ENCODE data around the gene ROCK2. TPM values are rescaled to one million over a fixed set of nuclear protein-coding genes. Genes with fewer than 3 reads are reported as not detected.

Gene ROCK2
- total RNA-seq, 4 donors from 2014 or later, result 90.0 to 119 (median 101) TPM

DNA sequence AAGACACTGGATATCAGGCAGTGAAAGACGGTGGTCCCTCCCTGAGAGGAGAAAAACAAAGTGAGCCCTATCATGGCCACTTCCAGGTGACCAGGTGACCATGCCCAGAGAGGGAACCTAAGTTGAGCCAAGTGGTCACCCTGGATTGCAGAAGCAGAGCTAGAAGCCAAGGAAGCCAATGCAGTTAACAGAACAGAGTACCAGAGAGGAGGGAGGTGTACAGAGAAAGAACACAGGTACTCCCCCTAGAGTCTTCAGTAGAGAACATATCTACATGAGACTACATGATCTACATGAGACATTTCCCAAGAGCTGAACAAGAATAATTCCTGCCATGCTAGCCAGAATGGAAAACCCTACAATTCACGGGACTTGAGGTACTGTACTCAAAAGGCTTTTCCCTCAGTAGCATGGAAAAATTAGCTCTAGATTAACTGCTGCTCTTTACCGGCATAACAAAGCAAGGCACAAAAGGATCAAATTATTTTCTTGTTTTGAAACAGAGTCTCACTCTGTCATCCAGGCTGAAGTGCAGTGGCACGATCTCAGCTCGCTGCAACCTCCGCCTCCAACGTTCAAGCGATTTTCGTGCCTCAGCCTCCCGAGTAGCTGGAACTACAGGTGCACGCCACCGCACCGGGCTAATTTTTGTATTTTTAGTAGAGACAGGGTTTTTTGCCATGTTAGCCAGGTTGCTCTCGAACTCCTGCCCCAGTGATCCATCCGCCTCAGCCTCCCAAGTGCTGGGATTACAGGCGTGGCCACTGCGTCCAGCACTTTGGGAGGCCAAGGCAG, 23.5 kb downstream of the ROCK2 start:
- intact Hi-C loops (cut with DNase I), result loop anchor here (10.0 kb wide), 1 partner anchor 66 kb away; no protein-coding TSS in a partner anchor
- peaks cover 11 to 58% (median 46%) of the 10 kb centered on the region in 4 donors for H3K4me1 ChIP-seq

DNA sequence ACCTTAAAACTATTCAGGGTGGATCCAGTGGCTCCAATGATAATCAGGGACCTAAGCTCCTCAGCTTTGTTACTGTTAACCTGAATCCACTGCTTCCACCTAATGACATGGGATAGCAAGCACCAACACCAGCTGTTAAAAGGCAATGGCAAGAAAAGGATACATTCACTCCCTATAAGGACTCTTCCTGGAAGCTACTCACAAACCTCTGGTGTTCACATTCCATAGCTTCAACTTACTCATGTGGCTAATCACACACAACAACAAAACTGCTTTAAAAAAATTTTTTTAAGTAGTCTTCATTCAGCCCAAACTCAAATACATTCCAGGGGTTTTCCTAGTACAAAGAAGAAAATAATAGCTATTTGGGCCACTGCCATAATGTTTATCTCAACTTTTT, 24.5 kb downstream of the ROCK2 start:
- intact Hi-C loops (cut with DNase I), result loop anchor here (10.0 kb wide), 1 partner anchor 65 kb away; no protein-coding TSS in a partner anchor
- H3K36me3 ChIP-seq, result no peaks in the 10 kb centered on the region
- no peak for TF ChIP-seq POLR2AphosphoS5 (IDR thresholded peaks at IDR 0.05)
- TF ChIP-seq CTCF (IDR thresholded peaks at IDR 0.05), result no peak
- no peak for TF ChIP-seq POLR2A (IDR thresholded peaks at IDR 0.05; ENCODE audit: low read depth)
- no peak for TF ChIP-seq EP300 (IDR thresholded peaks at IDR 0.05)
- DNase-seq (ENCODE audit: extremely low spot score), result no peak
- H3K27me3 ChIP-seq, result no peaks in the 10 kb centered on the region
- peaks cover 15 to 59% (median 47%) of the 10 kb centered on the region in 4 donors for H3K4me1 ChIP-seq
- no peak overlapping the region for H3K4me3 ChIP-seq
- H3K27ac ChIP-seq (replicated peaks in 1 of 4), result no peak overlapping the region
- H3K9me3 ChIP-seq, result no peaks in the 10 kb centered on the region

More for the DNA sequence above, 23.5 kb downstream of the ROCK2 start:
- H3K36me3 ChIP-seq, result no peaks in the 10 kb centered on the region
- H3K4me3 ChIP-seq, result no peak overlapping the region
- no peaks in the 10 kb centered on the region for H3K27me3 ChIP-seq
- 97% methylated on average over 17 of the region's 17 CpGs for WGBS
- H3K27ac ChIP-seq (replicated peaks in 1 of 4), result no peak overlapping the region
- TF ChIP-seq CTCF (IDR thresholded peaks at IDR 0.05) (no peak), EP300 (IDR thresholded peaks at IDR 0.05) (no peak)
- no peaks in the 10 kb centered on the region for H3K9me3 ChIP-seq
- DNase-seq (ENCODE audit: extremely low spot score), result no peak

- WGBS, result 98% methylated on average over 1 of the region's 1 CpG
- TF ChIP-seq EP300 (IDR thresholded peaks at IDR 0.05) (no peak), POLR2AphosphoS5 (IDR thresholded peaks at IDR 0.05) (no peak), POLR2A (IDR thresholded peaks at IDR 0.05; ENCODE audit: low read depth) (no peak)
- H3K4me3 ChIP-seq, result no peak overlapping the region
- H3K27me3 ChIP-seq, result no peaks in the 10 kb centered on the region
- H3K9me3 ChIP-seq, result no peaks in the 10 kb centered on the region
- H3K36me3 ChIP-seq, result no peaks in the 10 kb centered on the region
- intact Hi-C loops (cut with DNase I), result no loop called here
- H3K4me1 ChIP-seq, result peaks cover 13 to 50% (median 35%) of the 10 kb centered on the region in 4 donors
- H3K27ac ChIP-seq (replicated peaks in 1 of 4), result no peak overlapping the region
- no peak for DNase-seq (ENCODE audit: extremely low spot score)
Observed at GRCh38 chr2:11315074-11315705, 29.2 kb downstream of the ROCK2 start.

DNA sequence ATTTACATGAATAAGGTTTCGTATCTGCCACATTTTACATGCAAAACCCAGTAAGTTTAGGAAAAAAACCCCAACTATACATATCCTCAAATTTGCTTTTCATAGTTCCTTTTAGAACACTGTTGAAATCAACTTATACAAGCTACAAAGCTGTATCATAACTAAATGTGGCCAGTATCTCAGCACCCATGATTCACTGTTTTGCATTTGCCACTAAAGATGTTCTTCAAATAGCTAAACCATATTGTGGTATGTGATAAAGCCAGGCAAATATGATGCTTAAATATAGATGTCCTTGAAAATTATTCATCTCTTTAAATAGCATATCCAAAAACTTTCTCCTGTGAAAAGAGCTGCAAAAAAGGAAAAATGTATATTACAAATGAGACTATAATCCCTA, 29.9 kb downstream of the ROCK2 start:
- H3K27me3 ChIP-seq, result no peaks in the 10 kb centered on the region
- TF ChIP-seq POLR2A (IDR thresholded peaks at IDR 0.05; ENCODE audit: low read depth) (no peak), POLR2AphosphoS5 (IDR thresholded peaks at IDR 0.05) (no peak), CTCF (IDR thresholded peaks at IDR 0.05) (no peak), EP300 (IDR thresholded peaks at IDR 0.05) (no peak)
- H3K27ac ChIP-seq (replicated peaks in 1 of 4), result no peak overlapping the region
- no peak for DNase-seq (ENCODE audit: extremely low spot score)
- H3K4me1 ChIP-seq, result peaks cover 9 to 52% (median 33%) of the 10 kb centered on the region in 4 donors
- H3K9me3 ChIP-seq, result no peaks in the 10 kb centered on the region
- WGBS, result 97% methylated on average over 1 of the region's 1 CpG
- H3K4me3 ChIP-seq, result no peak overlapping the region
- intact Hi-C loops (cut with DNase I), result no loop called here
- no peaks in the 10 kb centered on the region for H3K36me3 ChIP-seq

GRCh38 chr2:11312770-11313471, 31.5 kb downstream of the ROCK2 start:
- Histone ChIP-seq H3K27me3 (no peaks in the 10 kb centered on the region), H3K36me3 (no peaks in the 10 kb centered on the region), H3K27ac (replicated peaks in 1 of 4) (no peak overlapping the region), H3K4me1 (peaks cover 9 to 58% (median 35%) of the 10 kb centered on the region in 4 donors), H3K4me3 (no peak overlapping the region), H3K9me3 (no peaks in the 10 kb centered on the region)
- intact Hi-C loops (cut with DNase I), result no loop called here
- WGBS, result 94% methylated on average over 6 of the region's 6 CpGs
- TF ChIP-seq POLR2A (IDR thresholded peaks at IDR 0.05; ENCODE audit: low read depth) (no peak), EP300 (IDR thresholded peaks at IDR 0.05) (no peak), POLR2AphosphoS5 (IDR thresholded peaks at IDR 0.05) (no peak), CTCF (IDR thresholded peaks at IDR 0.05) (no peak)
- DNase-seq (ENCODE audit: extremely low spot score), result no peak
